ENCODE data around the gene FRMD5.

DNA sequence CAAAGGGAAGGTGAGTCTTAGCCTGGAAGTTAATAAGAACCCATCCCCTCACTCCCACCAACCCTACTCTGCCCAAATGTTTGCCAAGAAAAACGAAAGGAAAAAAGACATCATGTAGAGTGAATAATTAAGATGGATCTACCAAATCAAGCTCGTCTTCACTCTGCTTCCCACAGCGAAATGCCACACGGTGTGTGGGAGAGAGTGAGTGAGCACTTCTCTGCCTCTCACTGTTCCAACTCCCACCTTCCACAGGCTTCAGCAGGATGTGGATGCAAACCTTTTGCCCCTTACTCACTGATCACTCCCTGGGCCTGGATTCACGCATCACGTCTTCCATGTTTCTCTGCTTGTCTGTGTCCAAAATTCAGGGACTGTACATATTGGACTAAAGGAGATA is 282.9 kb downstream of the FRMD5 start:
- TF ChIP-seq, protein P1, sequence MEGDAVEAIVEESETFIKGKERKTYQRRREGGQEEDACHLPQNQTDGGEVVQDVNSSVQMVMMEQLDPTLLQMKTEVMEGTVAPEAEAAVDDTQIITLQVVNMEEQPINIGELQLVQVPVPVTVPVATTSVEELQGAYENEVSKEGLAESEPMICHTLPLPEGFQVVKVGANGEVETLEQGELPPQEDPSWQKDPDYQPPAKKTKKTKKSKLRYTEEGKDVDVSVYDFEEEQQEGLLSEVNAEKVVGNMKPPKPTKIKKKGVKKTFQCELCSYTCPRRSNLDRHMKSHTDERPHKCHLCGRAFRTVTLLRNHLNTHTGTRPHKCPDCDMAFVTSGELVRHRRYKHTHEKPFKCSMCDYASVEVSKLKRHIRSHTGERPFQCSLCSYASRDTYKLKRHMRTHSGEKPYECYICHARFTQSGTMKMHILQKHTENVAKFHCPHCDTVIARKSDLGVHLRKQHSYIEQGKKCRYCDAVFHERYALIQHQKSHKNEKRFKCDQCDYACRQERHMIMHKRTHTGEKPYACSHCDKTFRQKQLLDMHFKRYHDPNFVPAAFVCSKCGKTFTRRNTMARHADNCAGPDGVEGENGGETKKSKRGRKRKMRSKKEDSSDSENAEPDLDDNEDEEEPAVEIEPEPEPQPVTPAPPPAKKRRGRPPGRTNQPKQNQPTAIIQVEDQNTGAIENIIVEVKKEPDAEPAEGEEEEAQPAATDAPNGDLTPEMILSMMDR (IDR thresholded peaks at IDR 0.05) = no peak
- TF ChIP-seq POLR2AphosphoS5 (IDR thresholded peaks at IDR 0.05) = no peak
- no peak for TF ChIP-seq POLR2A (IDR thresholded peaks at IDR 0.05)
- TF ChIP-seq EP300 (IDR thresholded peaks at IDR 0.05) = no peak
